H7 (cell line): ENCODE measurements around the gene ZNF768. TPM values are rescaled to one million over a fixed set of nuclear protein-coding genes. Genes with fewer than 3 reads are reported as not detected.

Experiments used
- DNase-seq: peaks from one replicate; pipeline ENCODE4 v3.0.0; 2012
- H3K27me3 ChIP-seq: 2 replicates; pipeline ENCODE4 v1.6.0; 2011; ENCODE audit warnings: mild to moderate bottlenecking, low read length; ENCODE audit not compliant: control insufficient read depth, insufficient read depth
- H3K36me3 ChIP-seq: replicated peaks from 2 replicates; pipeline ENCODE4 v1.5.1; 2011; ENCODE audit warnings: low read length; ENCODE audit not compliant: control insufficient read depth, insufficient read depth
- H3K4me3 ChIP-seq: 2 replicates; pipeline ENCODE4 v1.5.1; 2011; ENCODE audit warnings: low read depth, mild to moderate bottlenecking, control low read depth, low read length, moderate library complexity; ENCODE audit not compliant: insufficient read depth
- total RNA-seq: library from RNA; depleted of rRNA; stranded (reverse); fragments of >200 nt; shearing (Covaris generic); gene quantifications from 2 replicates; pipeline ENCODE4 v1.2.3, GENCODE V29; 2014; rRNA removed

Gene ZNF768
- 55.2 and 55.3 TPM in 2 replicates for total RNA-seq

- DNase-seq = peak; percentile 97
- H3K4me3 ChIP-seq = peak within 1 kb of the TSS; percentile 88
- no peaks in the 10 kb centered on the region for H3K27me3 ChIP-seq
- no peaks in the 10 kb centered on the region; the same call in 1 of the 2 replicates for H3K36me3 ChIP-seq
These were observed at the start of gene ZNF768 for GRCh38 chr16:30526137-30526822. Gene ZNF768, minus strand, starts transcription at chr16:30526566. Its CDS starts 153 bp downstream, at chr16:30526413.

GRCh38 chr16:30574678-30575077, 48.3 kb upstream of the ZNF768 start:
- no peak for DNase-seq
- Histone ChIP-seq H3K27me3 (no peaks in the 10 kb centered on the region), H3K4me3 (no peak overlapping the region), H3K36me3 (no peaks in the 10 kb centered on the region; the same call in 1 of the 2 replicates)

DNA sequence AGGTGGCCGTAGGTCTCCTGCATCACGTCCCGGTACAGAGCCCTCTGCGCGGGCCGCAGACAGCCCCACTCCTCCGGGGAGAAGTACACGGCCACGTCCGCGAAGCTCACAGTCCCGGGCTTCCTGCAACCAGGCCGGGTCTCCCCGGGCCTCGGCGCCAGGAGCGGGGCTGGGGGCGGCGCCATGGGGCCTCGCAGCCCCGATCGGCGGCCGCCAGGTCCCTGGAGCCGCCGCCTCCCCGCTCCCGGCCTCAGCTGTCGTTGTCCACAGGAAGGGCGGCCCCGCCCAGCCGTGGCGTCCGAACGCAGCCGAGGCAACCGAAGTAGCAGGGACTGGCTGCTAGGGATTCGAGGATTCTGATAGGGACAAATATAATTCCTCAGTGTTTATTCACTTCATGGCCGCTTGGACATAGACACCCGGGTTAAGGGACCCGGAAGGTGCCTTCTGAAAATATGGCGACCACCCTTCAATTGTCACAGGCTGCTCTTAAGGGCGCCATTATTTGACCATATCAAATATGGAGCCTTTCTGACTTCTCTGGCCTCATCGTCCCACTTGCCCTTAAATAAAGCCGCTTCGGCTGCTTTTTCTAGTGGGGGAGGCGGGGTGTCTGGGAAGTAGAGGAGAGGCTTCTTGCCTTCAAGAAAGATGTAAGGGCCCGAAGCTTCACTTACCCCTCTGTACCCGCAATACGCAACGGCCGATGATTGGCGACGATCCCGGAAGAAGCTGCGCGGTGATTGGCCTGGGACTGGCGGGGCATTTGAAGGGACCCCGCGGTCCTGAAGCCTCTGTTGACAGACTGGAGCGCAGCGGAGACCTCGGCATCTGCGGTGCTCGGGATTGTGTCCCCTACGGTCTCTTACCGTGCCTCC, 45.3 kb upstream of the ZNF768 start, which contains the start of gene ZNF688:
TSS of gene ZNF688 (minus strand) at position 270 of the 878 bp plus-strand sequence. CDS start at position 185, 85 bp downstream.
- peak within 1 kb of the TSS; percentile 67 for H3K4me3 ChIP-seq
- DNase-seq = peak; percentile 98
- H3K36me3 ChIP-seq = no peaks in the 10 kb centered on the region; the same call in 1 of the 2 replicates
- no peaks in the 10 kb centered on the region for H3K27me3 ChIP-seq

GRCh38 chr16:30570636-30571444, 44.5 kb upstream of the ZNF768 start:
- Histone ChIP-seq H3K27me3 (no peaks in the 10 kb centered on the region), H3K4me3 (peak overlapping the region; percentile 67), H3K36me3 (no peaks in the 10 kb centered on the region; the same call in 1 of the 2 replicates)
- peak; percentile 81 for DNase-seq

DNA sequence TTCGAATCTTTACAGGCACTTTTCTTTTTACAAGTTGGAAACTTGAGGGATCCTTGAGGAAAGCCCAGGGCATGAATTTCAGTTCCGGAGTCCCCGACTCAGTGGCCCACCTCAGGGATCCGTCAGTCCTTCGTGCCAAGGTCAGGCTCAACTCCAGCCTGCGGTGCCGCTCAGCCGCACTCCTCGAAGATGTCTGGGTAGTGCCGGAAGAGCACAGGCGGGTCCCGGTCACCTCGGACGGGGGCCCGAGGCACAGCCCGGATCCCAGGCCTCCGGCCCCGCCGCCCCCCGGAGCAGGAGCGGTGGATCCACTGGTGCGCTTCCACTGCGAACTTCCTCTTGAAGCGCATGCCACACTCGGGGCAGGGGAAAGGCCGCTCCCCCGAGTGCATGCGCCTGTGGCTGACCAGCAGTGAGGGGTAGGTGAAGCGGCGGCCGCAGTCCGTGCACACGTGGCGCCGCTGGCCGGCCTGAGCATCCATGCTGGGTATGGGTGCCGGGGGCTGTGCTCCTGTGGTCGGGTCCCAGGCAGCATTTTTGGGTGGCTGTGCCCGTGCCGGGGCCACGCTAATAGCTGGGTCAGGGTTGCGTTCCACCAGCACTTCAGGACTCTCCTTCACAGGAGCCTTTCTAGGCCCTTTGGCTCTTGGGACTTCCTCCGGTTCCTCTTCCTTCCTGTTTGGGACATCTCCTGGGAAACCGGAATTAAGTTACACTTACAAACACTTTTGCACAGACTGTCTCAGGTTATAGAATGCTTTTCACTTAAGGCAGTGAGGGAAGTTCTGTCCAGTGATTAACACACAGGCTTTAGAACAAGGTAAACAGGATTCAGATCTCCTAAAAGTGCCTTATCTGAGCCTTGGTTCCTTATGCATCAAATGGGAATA, 43.6 kb upstream of the ZNF768 start:
- H3K27me3 ChIP-seq = no peaks in the 10 kb centered on the region
- H3K4me3 ChIP-seq = no peak overlapping the region
- no peaks in the 10 kb centered on the region; the same call in 1 of the 2 replicates for H3K36me3 ChIP-seq
- DNase-seq = peak; percentile 56

DNA sequence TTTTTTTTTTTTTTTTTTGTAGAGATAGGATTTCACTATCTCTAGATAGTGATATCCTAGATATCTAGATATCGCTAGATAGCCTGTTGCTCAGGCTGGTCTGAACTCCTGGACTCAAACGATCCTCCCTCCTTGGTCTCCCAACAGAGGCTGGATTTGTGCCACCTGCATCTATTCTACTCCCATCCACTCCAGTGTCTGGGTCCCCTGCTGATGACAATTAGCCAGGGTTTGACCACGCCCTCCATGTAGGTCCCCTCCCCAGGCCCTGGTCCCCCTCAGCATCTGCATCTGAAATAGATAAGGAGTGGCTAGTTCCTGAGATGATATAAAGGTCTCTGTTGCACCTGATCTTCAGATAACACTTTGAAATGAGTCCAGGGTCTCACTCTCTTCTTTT, 42.9 kb upstream of the ZNF768 start:
- Histone ChIP-seq H3K36me3 (no peaks in the 10 kb centered on the region; the same call in 1 of the 2 replicates), H3K4me3 (no peak overlapping the region), H3K27me3 (no peaks in the 10 kb centered on the region)

DNA sequence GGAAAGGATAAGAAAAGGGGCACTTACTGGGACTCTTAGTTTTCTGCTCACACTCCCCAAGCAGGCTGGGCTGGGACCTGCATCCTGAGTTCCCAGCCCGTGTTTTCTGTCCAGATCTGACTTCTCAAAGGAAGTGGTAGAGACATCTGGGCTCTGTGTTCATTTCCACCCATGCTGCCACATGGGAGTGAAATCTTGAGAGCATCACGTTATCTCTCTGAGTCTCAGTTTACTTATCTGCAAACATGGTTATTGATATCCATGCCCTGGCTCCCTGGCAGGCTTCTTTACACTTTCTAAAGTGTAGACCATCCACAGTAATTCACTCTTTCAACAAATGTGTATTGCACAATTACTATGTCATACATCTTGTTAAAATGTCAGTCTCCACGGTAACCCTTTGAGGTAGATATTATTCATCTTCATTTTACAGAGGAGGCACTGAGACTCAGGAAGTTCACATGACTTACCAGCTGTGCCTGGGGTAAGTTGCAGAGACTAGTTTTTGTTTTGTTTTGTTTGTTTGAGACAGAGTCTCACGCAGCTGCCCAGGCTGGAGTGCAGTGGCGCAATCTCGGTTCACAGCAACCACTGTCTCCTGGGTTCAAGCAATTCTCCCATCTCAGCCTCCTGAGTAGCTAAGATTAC, 41.7 kb upstream of the ZNF768 start:
- H3K36me3 ChIP-seq = no peaks in the 10 kb centered on the region
- H3K27me3 ChIP-seq = no peaks in the 10 kb centered on the region
- no peak overlapping the region for H3K4me3 ChIP-seq
- DNase-seq = no peak

More for the DNA sequence above, 42.9 kb upstream of the ZNF768 start:
- DNase-seq = no peak

DNA sequence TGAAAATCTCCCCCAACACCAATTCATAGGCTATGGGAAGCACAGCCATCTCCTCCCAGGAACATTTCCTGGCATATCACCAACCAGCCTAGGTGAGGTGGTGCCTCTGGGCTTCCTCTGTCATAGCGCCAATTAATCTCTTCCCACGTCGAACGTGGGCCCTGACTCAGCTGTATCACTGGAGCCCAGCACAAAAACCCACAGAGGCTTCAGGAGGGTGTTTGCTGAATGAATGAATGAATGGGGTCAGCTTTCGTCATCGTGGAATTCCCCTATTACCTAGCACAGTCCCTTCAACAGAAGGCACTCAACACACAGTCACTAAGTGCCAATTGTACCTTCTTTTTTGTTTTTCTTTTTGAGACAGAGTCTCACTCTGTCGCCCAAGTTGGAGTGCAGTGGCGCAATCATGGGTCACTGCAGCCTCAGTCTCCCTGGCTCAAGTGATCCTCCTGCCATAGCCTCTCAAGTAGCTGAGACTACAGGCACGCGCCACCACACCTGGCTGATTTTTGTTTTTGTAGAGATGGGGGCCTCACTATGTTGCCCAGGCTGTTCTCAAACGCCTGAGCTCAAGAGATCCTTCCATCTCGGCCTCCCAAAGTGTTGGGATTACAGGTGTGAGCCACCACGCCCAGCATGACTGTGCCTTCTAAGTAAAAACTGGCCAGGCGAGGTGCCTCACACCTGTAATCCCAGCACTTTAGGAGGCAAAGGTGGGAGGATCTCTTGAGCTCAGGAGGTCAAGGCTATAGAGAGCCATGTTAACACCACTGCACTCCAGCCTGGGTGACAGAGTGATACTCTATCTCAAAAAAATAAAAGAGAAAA, 41.0 kb upstream of the ZNF768 start:
- Histone ChIP-seq H3K27me3 (no peaks in the 10 kb centered on the region), H3K36me3 (no peaks in the 10 kb centered on the region), H3K4me3 (no peak overlapping the region)
- DNase-seq = no peak

DNA sequence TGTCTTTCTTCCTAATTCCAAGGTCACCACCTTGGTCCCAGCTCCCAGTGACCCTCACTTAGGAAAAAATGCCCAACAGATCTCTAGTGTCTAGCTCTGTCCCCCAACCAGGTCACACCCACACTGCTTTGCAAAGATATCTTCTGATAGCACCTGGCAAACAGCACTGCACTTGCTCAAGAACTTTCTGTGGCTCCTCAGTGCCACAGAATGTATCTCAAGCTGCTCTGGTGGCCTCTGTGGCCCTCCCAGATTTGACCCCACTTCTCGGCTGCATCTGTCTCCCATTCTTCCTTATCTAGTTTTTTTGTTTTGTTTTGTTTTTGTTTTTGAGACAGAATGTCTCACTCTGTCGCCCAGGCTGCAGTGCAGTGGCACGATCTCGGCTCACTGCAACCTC, 40.2 kb upstream of the ZNF768 start:
- no peaks in the 10 kb centered on the region for H3K36me3 ChIP-seq
- no peaks in the 10 kb centered on the region for H3K27me3 ChIP-seq
- no peak for DNase-seq
- no peak overlapping the region for H3K4me3 ChIP-seq

DNA sequence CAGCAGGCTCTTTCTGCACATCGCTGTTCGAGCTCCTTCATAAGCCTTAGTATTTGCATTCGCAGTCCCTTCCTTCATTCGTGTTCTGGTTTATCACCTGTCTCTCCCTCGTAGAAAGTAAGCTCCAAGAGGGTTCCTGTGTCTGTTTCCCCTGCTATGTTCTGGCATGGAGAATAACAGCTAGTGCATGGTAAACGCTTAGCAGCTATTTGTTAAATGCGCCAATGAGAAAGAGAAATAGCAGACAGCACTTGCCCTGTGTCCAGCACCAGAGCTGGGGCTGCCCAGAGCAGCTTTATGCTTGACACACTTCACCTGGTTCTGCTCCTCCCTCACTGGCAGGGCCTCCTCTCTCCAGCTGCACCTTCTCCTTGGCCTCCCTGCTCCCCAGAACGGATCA, 39.6 kb upstream of the ZNF768 start:
- no peak for DNase-seq
- Histone ChIP-seq H3K27me3 (no peaks in the 10 kb centered on the region), H3K4me3 (no peak overlapping the region), H3K36me3 (no peaks in the 10 kb centered on the region)

DNA sequence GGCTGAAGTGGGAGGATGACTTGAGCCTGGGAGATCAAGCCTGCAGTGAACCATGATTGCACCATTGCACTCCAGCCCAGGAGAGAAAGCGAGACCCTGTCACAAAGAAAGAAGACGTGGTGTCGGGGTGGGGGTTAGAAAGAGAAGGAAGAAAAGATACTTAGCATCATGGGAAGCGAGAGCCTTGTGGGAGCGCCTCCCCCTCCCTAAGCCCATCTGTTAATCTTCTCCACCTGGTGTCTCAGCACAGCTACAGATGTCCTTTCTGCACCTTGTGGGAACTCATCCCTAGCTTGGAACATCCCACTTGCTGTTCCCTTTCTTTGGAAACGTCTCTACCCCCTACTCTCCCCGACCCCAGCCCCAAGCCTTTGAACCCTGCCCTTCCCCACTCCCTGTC, 39.2 kb upstream of the ZNF768 start:
- H3K36me3 ChIP-seq = no peaks in the 10 kb centered on the region
- H3K4me3 ChIP-seq = no peak overlapping the region
- no peak for DNase-seq
- no peaks in the 10 kb centered on the region for H3K27me3 ChIP-seq

DNA sequence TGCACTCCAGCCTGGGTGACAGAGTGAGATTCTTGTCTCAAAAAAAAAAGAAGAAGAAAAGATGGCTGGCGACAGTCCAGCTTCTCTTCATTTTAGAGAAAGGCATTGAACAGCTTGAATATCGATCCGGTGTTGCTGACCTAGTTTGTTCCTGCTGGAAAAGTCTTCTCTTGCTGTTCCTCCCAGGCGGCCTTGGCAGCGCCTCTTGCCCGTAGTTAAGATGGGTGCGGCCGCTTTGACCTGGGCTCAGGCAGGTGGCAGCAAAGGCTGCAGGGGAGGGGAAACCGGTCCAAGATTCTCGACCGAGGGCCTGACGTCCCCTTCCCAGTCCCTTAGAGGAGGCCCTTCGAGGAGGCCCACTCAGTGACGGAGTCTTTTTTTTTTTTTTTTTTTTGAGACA, 35.7 kb upstream of the ZNF768 start:
- H3K4me3 ChIP-seq = no peak overlapping the region

More for the DNA sequence above, 35.7 kb upstream of the ZNF768 start:
- no peak for DNase-seq
- Histone ChIP-seq H3K27me3 (no peaks in the 10 kb centered on the region), H3K36me3 (no peaks in the 10 kb centered on the region)
